AG20443 (cell line): ENCODE data around the gene POLL.
"Not testable (repeated sequence)": the region's sequence is repeated elsewhere in the genome, so short reads cannot be mapped to it uniquely, and the experiment has no call there.

Source experiments
- DNase-seq: peaks from one replicate; pipeline ENCODE4 v3.0.0; 2012; ENCODE audit warnings: low spot score, mixed read lengths

POLL gene

DNA sequence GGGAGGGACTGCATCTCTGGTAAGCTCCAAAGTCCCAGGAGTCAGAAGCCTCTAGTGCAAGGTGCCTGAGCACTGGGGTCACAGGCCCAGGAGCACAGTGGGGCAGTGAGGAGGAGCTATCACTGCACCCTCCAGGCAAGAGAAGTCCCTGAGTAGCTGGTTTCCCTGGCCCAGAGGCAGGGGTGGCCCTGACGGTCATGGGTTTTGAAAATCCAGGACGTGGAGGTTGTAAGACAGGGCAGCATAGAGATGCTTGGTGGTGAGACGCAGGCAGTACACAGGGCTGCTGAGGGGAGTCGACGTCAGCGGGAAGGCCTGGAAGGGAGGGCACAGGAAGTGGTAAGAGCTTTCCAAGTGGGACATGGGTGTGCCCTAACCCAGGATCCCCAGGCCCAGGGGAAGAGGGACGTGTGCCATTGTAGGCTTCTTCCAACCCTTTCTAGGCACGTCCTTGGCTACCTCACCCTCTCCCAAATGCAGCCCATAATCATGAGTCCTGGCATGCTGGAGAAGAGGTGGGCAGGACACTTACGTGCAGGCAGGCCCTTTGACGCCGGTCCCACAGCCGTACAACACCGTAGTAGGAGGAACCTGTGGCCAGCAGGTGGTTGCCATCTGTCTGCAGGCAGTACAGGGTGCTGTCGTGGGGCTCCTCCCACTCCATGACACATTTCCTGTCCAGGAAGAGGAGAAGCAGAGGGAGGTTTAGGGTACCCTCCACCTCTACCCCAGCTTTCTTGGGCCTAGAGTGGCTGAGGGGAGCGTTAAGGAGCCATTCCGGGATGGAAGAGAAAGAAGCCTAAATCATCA, 23.2 kb upstream of the POLL start:
- peak; percentile 44 for DNase-seq

- no peak for DNase-seq
Measured at GRCh38 chr10:101609481-101609880, 21.4 kb upstream of the POLL start.

DNA sequence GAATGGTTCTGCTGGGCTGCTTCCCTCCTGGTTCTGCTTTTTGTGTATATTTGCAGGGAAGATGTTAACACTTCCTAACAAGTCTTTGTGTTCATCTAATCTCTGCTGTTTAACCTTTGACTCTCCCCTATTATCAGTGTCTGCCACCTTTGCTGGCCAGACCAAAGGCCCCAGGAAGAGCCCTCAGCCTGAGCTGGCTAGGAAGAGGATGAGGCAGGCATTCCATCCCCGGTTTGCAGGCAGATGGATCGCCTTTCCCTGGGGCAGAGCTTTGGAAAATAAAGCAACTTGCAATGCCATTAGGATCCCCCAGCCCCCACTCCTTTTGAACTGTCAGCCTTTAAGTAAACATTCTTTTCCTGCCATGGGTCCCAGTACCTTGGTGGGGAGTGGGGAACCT, 19.1 kb upstream of the POLL start:
- no peak for DNase-seq

DNA sequence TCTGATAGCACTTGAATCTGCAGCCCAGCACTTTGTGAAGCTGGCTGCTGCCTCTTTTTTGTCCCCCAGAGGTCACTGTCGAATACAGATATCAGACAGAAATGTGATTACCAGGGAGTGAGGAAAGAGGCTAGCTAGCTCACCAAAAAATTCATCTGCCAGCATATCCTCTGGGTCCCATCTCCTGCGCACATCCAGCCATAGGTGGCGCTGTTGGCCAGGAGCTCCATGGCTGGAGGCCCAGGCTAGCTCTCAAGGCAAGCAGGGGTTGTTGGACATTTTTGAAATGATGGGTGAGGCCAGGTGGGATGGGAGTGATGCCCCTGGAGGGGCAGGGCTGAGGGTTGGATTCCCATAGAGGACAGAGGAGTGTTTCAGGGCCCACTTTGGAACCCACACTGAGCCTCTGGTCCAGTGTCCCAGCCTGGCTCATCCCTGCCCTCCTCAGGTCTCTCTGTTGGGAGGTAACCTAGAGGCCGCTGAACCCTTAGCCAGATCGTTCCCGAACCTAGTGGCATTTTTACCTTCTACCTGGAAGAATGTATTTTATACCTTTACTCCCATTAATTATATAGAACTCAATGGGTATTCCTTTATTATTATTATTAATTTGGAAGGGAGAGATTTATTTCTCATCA, 14.8 kb upstream of the POLL start:
- peak; percentile 91 for DNase-seq

DNA sequence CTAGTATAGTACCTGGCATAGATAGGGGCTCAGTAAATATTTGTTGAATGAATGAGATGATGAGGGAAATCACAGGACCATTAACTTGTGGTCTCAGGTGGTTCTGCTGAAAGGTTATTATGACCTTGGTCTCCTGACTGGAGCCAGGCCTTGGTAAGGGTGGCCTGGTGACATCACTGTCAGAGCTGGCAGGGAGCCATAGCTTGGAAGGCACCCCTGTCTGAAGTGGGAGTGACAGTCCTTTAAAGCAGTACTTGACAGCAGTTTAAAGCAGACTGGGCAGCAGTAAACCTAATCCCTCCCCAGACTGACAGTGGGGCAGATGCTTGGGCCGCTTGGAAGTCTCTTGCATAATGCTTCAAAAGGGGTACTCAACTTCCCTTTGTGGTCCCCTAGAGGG, 13.5 kb upstream of the POLL start:
- no peak for DNase-seq

- DNase-seq = no peak
Measured at GRCh38 chr10:101597091-101597900, 9.2 kb upstream of the POLL start.

- no peak for DNase-seq
Measured at GRCh38 chr10:101595591-101596433, 7.8 kb upstream of the POLL start.

DNA sequence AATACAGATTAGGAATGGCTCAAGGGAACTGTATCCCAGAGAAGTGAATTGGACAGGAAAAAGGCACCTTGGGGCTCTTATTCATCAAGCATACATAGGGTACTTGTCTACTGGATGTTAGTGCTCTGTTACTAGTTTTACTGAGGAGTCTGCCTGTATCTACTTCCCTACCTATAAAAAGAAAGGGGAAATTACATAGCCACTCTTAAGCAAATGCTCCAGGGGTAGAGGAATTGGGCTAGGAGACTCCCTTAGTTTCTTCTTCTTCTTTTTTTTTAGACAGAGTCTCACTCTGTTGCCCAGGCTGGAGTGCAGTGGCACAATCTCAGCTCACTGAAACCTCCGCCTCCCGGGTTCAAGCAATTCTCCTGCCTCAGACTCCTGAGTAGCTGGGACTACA, 5.3 kb upstream of the POLL start:
- not testable (repeated sequence) for DNase-seq

GRCh38 chr10:101588879-101589278, 822 bp upstream of the POLL start:
- peak; percentile 45 for DNase-seq

- DNase-seq = no peak
Measured at GRCh38 chr10:101585841-101586240, 2.2 kb downstream of the POLL start.

DNA sequence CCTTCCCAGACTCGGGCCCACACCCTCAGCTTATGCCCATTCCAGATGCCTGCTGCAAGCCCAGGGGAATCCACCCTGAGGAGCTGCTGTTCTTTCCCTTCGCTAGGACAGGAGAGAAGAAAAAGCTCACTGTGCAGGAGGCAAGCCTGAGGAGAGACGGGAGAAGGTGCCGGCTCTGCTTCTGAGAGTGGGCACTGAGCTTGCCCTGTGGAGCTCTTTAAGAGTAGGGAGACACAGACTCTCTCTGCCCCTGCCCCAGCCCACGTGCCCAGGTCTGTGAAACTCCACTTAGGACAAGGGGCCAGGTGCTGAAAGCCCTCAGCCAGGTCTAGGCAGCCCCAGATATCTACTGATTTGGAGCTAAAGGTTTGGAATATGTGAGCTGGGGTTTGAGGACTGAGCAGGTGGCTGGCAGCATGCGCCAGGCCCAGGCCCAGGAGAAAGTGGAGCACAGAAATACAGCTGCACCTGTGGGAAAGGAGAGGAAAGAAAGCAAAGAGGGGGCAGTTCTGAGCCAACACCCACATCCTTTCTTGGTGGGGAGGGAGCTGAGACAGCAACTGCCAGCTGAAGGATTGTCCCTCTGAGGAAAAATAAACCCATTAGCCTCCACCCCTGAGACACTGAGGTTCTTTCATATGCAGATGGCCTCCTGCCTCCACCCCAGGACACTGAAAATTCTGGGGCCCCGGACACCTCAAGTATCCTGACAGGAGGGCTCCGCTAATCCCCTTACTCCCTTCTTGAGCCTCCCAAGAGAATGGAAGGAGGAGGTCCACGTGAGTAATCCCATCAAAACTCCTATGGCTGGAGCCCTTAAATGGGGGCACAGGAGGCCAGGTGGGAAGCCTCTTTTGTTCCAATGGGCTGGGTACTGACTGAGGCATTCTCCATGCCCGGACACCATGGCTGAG, 7.3 kb downstream of the POLL start:
- DNase-seq = no peak

GRCh38 chr10:101579516-101579870, 8.6 kb downstream of the POLL start:
- no peak for DNase-seq

GRCh38 chr10:101578803-101579515, 9.1 kb downstream of the POLL start:
- DNase-seq = no peak

GRCh38 chr10:101578192-101578591, 9.9 kb downstream of the POLL start:
- no peak for DNase-seq

DNA sequence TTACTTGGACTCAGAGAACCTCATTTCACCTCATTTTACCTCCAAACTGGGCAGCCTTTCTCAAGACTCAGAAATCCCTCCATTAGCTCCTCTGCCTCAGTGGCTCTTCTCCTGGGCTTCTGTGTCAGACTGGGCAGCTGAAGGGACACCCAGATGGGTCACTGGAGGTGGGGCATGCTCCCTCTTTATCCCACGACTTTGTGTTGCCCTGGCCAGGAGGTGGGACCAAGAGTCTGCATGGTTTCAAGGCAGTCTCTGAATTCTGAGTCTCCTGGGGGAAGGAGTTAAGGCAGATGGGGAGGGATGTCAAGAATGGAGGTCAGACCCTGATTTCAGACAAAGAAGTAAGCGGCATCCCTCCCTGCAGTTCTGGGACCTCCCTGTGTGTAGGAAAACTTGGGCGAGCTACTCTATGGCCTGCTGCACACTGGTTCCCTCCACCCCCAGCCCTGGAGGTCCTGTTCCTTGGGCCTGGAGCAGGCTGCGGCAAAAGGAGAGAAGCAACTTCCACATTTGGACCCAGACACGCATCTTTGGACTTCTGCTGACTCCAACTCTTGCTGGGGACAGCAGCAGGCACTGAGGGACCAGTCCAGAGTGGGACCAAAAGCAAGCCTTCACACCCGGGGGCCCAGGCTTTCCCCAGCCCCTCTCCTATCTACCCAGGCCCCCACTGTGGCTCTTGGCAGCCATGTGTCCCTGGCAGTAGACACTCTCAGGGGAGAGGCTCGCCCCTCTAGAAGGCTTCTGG, 10.8 kb downstream of the POLL start:
- DNase-seq = no peak

GRCh38 chr10:101576211-101576863, 11.7 kb downstream of the POLL start:
- DNase-seq = no peak

- no peak for DNase-seq
Measured at GRCh38 chr10:101575580-101576210, 12.4 kb downstream of the POLL start.

DNA sequence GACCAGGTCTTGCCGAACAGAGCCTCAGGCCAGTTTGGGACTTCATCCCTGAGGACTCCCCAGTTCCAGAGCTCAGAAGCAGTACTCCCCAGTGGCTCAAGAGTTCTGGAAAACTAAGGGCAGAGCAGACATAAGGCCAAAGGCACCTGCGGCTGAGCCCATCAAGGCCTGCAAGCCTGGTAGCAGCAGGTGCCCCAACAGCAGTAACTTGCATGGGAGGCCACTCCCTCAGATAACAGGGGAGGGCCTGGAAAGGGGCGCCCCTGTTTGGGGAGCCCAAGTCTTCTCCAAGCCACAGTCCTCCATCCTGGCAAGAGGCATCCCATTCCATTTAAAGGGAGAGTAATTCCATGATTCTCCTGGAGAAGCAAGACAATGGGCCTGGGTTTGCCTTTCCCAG, 13.0 kb downstream of the POLL start:
- DNase-seq = no peak
